ENCODE results near the gene PCDHGB1.
"Not testable (repeated sequence)": the region's sequence is repeated elsewhere in the genome, so short reads cannot be mapped to it uniquely, and the experiment has no call there.

PCDHGB1 gene

GRCh38 chr5:141346017-141346416, 3.9 kb upstream of the PCDHGB1 start:
- not testable (repeated sequence) for DNase-seq (ENCODE audit: low spot score)

- no peak for DNase-seq (ENCODE audit: low spot score)
Measured at GRCh38 chr5:141351591-141351990, 1.7 kb downstream of the PCDHGB1 start.

- DNase-seq (ENCODE audit: low spot score) = no peak
Measured at GRCh38 chr5:141354900-141355469, 5.1 kb downstream of the PCDHGB1 start, which contains the start of gene PCDHGA4. TSS of gene PCDHGA4 (plus strand) at chr5:141355021. CDS start at chr5:141355108, 87 bp downstream.

- no peak for DNase-seq (ENCODE audit: low spot score)
Measured at GRCh38 chr5:141355641-141356040, 5.7 kb downstream of the PCDHGB1 start.

GRCh38 chr5:141356133-141356532, 6.2 kb downstream of the PCDHGB1 start:
- DNase-seq (ENCODE audit: low spot score) = no peak

GRCh38 chr5:141356950-141357349, 7.1 kb downstream of the PCDHGB1 start:
- DNase-seq (ENCODE audit: low spot score) = no peak

- peak; percentile 41 for DNase-seq (ENCODE audit: low spot score)
Measured at GRCh38 chr5:141359790-141360426, 10.0 kb downstream of the PCDHGB1 start, which contains the start of gene PCDHGB2. TSS of gene PCDHGB2 (plus strand) at chr5:141359994. CDS start at chr5:141360136, 142 bp downstream.

- DNase-seq (ENCODE audit: low spot score) = no peak
Measured at GRCh38 chr5:141360685-141361084, 10.8 kb downstream of the PCDHGB1 start.

GRCh38 chr5:141362719-141363118, 12.8 kb downstream of the PCDHGB1 start:
- DNase-seq (ENCODE audit: low spot score) = no peak

GRCh38 chr5:141363952-141364660, 14.2 kb downstream of the PCDHGB1 start, which contains the start of gene PCDHGA5:
TSS of gene PCDHGA5 (plus strand) at chr5:141364162. CDS start at chr5:141364331, 169 bp downstream.
- no peak for DNase-seq (ENCODE audit: low spot score)

- no peak for DNase-seq (ENCODE audit: low spot score)
Measured at GRCh38 chr5:141366016-141366896, 16.4 kb downstream of the PCDHGB1 start.

- no peak for DNase-seq (ENCODE audit: low spot score)
Measured at GRCh38 chr5:141369994-141370848, 20.3 kb downstream of the PCDHGB1 start, which contains the start of gene PCDHGB3. TSS of gene PCDHGB3 (plus strand) at chr5:141370242. CDS start at chr5:141370395, 153 bp downstream.

GRCh38 chr5:141371572-141372475, 21.9 kb downstream of the PCDHGB1 start:
- no peak for DNase-seq (ENCODE audit: low spot score)

GRCh38 chr5:141373673-141374317, 23.9 kb downstream of the PCDHGB1 start, which contains the start of gene PCDHGA6:
TSS of gene PCDHGA6 (plus strand) at chr5:141373891. CDS start at chr5:141374084, 193 bp downstream.
- no peak for DNase-seq (ENCODE audit: low spot score)

GRCh38 chr5:141374627-141375026, 24.7 kb downstream of the PCDHGB1 start:
- DNase-seq (ENCODE audit: low spot score) = no peak

- not testable (repeated sequence) for DNase-seq (ENCODE audit: low spot score)
Measured at GRCh38 chr5:141375444-141376155, 25.7 kb downstream of the PCDHGB1 start.

- no peak for DNase-seq (ENCODE audit: low spot score)
Measured at GRCh38 chr5:141382469-141383294, 32.8 kb downstream of the PCDHGB1 start, which contains the start of gene PCDHGA7. TSS of gene PCDHGA7 (plus strand) at chr5:141382742. CDS start at chr5:141382900, 158 bp downstream.

Data from iPS-NIHi11 (cell line).